H1 (cell line): ENCODE data around the gene REG4.

ENCODE experiments used
- CEBPB ChIP-seq: IDR thresholded peaks from 2 replicates; pipeline ENCODE4 v1.6.1; 2012; ENCODE audit warnings: low read depth, low read length
- EP300 ChIP-seq, 2 experiments: IDR thresholded peaks; 1 replicate in 1 of 2; 2 replicates in 1 of 2; pipeline ENCODE4 v1.6.1; 2011 to 2012; ENCODE audit warnings: low read depth in 2 of 2, low read length in 2 of 2, mild to moderate bottlenecking in 2 of 2, borderline replicate concordance in 1 of 2, inconsistent platforms in 1 of 2, moderate library complexity in 1 of 2
- EZH2 ChIP-seq: fragments of 200-600 bp; sonication (generic); IDR thresholded peaks from 2 replicates; pipeline ENCODE4 v1.7.1; 2012; ENCODE audit warnings: low read depth, mild to moderate bottlenecking, moderate library complexity, low read length, inconsistent platforms; ENCODE audit not compliant: severe bottlenecking
- GABPA ChIP-seq: IDR thresholded peaks from 2 replicates; pipeline ENCODE4 v1.6.1; 2011; ENCODE audit warnings: mild to moderate bottlenecking, low read length, moderate library complexity, borderline replicate concordance; ENCODE audit not compliant: insufficient read depth
- NRF1 ChIP-seq: IDR thresholded peaks from 2 replicates; pipeline ENCODE4 v1.6.1; 2011; ENCODE audit warnings: mild to moderate bottlenecking, low read depth, low read length, improper control_type of control experiment
- POLR2A ChIP-seq, 2 experiments: IDR thresholded peaks; 1 replicate in 1 of 2; 2 replicates in 1 of 2; pipeline ENCODE4 v1.6.1; 2011; ENCODE audit warnings: low read depth in 2 of 2, low read length in 2 of 2, mild to moderate bottlenecking in 2 of 2; ENCODE audit errors: control extremely low read depth in 1 of 2
- POLR2AphosphoS5 ChIP-seq: IDR thresholded peaks from 2 replicates; pipeline ENCODE4 v1.6.1; 2011; ENCODE audit warnings: low read depth, low read length
- SIN3A ChIP-seq, 2 experiments: IDR thresholded peaks in 1 of 2; conservative IDR thresholded peaks in 1 of 2; 2 replicates each; pipeline ENCODE4 v1.6.1; 2011 to 2012; ENCODE audit warnings: low read length in 2 of 2, improper control_type of control experiment in 1 of 2, low read depth in 1 of 2, mild to moderate bottlenecking in 1 of 2
- SRF ChIP-seq: IDR thresholded peaks from 2 replicates; pipeline ENCODE4 v1.6.1; 2011; ENCODE audit warnings: mild to moderate bottlenecking, low read depth, low read length, moderate library complexity
- YY1 ChIP-seq: IDR thresholded peaks from 2 replicates; pipeline ENCODE4 v1.6.1; 2011; ENCODE audit warnings: low read depth, mild to moderate bottlenecking, low read length
- ZNF274 ChIP-seq: IDR thresholded peaks from 2 replicates; pipeline ENCODE4 v1.7.0; 2012; ENCODE audit warnings: low read length, borderline replicate concordance; ENCODE audit errors: extremely low read depth
- TF ChIP-seq, protein P1 (sequence below), 3 experiments: IDR thresholded peaks; 1 replicate in 2 of 3; 2 replicates in 1 of 3; pipeline versions ENCODE4 v1.5.1 to v1.6.1; 2011; ENCODE audit warnings: low read length in 3 of 3, mild to moderate bottlenecking in 3 of 3, inconsistent platforms in 2 of 3, low read depth in 1 of 3, moderate library complexity in 1 of 3; ENCODE audit not compliant: insufficient read depth in 1 of 3; ENCODE audit errors: control extremely low read depth in 1 of 3

DNA sequence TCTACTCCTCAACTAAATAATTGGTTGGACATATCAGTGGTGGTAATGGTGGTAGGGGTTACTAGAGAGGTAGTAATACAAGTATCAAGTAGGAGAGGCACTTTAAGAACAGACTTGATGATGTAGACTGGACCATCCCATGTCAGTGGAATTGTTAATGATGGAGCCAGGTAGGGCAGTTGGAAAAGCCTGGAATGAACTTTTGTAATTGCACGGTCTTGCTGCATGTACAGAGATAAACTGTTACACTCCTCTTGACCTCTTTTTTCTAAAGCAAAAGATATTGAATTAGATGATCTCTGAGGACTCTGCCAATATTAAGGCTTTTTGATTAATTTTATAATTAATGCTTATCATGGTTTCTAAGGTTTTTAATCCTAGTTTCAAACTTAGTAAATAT, 48.3 kb downstream of the REG4 start:
- TF ChIP-seq, protein P1, sequence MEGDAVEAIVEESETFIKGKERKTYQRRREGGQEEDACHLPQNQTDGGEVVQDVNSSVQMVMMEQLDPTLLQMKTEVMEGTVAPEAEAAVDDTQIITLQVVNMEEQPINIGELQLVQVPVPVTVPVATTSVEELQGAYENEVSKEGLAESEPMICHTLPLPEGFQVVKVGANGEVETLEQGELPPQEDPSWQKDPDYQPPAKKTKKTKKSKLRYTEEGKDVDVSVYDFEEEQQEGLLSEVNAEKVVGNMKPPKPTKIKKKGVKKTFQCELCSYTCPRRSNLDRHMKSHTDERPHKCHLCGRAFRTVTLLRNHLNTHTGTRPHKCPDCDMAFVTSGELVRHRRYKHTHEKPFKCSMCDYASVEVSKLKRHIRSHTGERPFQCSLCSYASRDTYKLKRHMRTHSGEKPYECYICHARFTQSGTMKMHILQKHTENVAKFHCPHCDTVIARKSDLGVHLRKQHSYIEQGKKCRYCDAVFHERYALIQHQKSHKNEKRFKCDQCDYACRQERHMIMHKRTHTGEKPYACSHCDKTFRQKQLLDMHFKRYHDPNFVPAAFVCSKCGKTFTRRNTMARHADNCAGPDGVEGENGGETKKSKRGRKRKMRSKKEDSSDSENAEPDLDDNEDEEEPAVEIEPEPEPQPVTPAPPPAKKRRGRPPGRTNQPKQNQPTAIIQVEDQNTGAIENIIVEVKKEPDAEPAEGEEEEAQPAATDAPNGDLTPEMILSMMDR (IDR thresholded peaks at IDR 0.05; ENCODE audit: control extremely low read depth in 1 of 3, insufficient read depth in 1 of 3, low read depth in 1 of 3, low read length in 3 of 3) = no peak
- TF ChIP-seq EP300 (IDR thresholded peaks at IDR 0.05; ENCODE audit: borderline replicate concordance in 1 of 2, low read depth in 2 of 2, low read length in 2 of 2) = no peak
- no peak for TF ChIP-seq POLR2A (IDR thresholded peaks at IDR 0.05; ENCODE audit: control extremely low read depth in 1 of 2, low read depth in 2 of 2, low read length in 2 of 2)
- no peak for TF ChIP-seq GABPA
- TF ChIP-seq NRF1 = no peak
- TF ChIP-seq SIN3A (conservative IDR thresholded peaks at IDR 0.05 in 1 of 2, IDR thresholded peaks at IDR 0.05 in 1 of 2; ENCODE audit: low read depth in 1 of 2, low read length in 2 of 2) = no peak
- no peak for TF ChIP-seq ZNF274
- no peak for TF ChIP-seq CEBPB
- no peak for TF ChIP-seq POLR2AphosphoS5
- TF ChIP-seq YY1 = no peak
- TF ChIP-seq SRF = no peak
- no peak for TF ChIP-seq EZH2
